HG03066 (cell line): ENCODE data around the gene LDHA.

Source experiments
- ATAC-seq: cut with Tn5 transposase; IDR thresholded peaks from one replicate; pipeline ENCODE4 v1.9.1; 2021; ENCODE audit warnings: low read depth; ENCODE audit not compliant: unreplicated experiment

LDHA gene

DNA sequence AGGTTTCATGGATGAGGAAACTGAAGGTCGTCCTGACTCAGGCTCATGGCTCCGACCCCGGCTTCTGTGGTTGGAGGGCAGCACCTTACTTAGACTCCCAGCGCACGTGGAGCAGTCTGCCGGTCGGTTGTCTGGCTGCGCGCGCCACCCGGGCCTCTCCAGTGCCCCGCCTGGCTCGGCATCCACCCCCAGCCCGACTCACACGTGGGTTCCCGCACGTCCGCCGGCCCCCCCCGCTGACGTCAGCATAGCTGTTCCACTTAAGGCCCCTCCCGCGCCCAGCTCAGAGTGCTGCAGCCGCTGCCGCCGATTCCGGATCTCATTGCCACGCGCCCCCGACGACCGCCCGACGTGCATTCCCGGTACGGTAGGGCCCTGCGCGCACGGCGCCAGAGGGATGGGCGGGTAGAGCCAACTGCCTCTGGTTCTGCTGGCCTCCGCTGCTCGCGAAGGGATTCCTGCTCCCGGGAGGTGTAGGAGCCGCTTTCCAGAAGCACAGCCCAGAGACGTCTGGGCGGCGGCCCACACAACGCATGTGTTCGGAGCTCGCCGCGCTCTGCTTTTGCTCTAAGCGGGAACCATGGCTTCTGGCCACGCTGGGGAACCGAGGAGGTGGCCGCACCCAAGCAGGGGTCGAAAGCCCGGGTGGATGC, at the start of gene LDHA:
Gene LDHA, plus strand, starts transcription at position 289 of the 653 bp plus-strand sequence. CDS start 2,280 bp downstream, outside the sequence.
- peak; percentile 70 for ATAC-seq

DNA sequence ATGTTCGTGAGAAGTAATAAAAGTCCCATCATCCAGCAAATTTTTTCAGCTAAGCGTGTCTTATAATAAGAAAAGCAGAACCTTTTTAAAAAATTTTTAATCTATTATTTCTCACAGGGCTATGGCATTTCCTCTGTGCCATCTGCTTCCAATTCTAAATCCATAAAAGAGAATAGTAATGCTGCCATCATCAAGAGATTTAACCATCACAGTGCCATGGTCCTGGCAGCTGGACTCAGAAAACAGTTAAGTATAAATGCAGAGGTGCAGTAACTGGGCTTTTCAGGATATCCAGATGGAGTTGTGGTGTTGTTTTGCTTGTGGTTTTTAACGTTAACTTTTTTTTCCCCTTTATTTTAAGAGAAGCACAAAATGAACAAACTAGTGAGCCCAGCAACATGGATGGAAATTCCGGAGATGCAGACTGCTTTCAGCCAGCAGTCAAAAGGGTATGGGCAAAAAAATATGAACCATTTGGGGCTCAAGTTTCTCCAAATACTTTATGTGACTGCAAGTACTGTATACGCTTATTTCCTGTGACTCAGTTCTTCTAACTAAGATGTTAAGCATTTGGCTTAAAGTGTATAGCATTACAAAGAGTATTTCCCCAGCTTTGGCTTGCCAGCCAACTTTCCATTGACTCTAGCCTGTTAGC, 46.8 kb upstream of the LDHA start:
- no peak for ATAC-seq

DNA sequence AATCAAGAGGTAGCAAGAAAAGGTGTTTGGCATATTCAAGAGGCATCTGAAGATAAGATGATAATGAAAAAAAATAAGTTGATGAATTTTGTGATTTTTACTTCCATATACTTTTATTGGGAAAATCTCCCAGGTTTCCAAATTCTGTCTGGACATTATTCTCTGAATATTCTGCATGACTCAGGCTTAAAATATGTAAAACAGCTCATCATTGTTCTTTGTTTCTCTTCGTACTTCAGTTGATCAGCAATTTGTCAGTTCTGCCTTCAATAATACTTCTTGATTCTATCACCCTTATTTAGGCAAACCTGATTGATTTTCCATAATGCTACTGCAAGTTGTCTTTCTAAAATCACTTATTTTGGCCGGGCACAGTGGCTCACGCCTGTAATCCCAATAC, 41.8 kb upstream of the LDHA start:
- no peak for ATAC-seq

DNA sequence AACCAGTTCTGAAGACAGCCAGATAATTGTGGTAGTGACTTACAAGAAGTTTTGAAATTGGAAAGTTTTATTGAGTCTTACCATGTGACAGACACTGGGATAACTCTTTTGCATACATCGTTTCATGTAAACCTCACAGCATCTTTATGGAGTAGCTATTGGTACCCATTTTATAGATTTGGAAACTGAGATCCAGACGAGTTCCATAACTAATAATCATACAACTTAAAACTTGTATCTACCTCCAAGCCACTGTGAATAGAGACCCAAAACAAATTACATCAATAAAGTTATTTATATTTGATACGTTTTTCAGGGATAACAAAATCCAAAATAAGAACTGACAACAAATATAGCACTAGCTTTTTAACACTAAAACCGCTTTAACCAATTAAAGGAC, 35.7 kb upstream of the LDHA start:
- ATAC-seq, result no peak

DNA sequence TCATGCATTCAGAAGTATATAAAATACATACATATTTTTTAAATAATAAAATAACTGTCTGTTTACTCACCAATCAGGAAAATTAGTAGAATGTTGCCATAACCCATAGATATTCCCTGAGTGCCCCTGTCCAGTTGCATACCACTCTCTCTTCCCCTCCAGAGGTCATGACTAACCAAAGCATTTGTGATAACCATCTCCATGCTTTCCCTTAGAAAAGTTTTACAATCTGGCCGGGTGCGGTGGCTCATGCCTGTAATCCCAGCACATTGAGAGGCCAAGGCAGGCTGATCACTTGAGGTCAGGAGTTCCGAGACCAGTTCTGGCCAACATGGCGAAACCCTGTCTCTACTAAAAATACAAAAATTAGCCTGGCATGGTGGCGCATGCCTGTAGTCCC, 33.2 kb upstream of the LDHA start:
- no peak for ATAC-seq

DNA sequence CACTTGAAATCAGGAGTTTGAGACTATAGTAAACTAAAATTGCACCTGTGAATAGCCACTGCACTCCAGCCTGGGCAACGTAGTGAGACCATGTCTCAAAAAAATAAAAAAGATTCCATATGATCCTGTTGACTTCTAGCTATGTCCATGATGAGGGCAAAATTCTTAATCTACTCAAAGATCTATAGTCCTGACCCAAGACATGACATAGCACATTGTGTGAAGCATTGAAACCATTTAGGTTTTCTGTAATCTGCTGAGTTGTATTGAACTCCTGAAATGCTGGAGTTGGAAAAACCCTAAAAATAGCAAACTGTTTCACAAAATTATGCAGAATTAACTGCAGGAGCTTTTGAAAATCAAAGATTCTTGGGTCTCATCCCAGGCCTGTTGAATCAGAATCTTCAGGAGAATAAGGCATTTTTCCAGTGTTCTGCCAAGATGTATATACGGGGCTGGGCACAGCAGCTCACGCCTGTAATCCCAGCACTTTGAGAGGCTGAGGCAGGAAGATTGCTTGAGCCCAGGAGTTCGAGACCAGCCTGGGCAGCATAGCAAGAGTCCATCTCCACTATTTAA, 29.8 kb upstream of the LDHA start:
- no peak for ATAC-seq

DNA sequence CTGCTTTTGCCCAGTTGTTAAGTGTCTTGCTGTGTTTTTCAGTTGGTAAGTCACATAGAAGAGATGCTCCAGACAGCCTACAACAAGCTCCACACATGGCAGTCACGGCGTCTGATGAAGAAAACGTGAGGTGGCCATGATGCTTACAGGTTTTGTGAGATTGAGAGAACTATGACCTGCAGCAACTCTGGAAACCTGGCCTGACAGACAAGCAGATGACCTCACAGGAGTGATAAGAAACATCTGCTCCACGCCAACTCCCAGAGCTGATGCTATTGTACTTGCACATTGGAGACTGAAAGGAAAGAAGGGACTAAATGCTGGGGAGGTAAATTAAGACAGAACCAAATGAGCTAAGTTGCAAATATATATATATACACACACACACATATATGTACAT, 28.6 kb upstream of the LDHA start:
- no peak for ATAC-seq

DNA sequence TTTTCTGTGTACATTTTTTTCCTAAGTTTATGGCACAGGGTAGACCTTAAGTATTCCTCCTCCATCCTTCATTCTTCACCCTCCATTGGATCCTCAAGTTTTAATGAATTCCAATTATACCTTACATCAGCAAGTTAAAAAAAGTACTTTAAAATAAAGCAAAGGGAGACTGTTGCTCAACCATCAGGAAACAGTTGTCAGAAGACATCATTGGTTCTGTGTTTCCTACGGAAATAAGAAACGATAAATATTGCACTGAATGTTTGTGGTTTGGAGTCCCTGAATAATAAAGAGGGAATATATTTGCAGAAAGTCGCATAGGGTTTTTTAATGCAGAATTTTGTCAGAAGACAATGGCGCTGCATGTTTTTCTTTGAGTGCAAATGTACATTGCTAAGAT, 28.1 kb upstream of the LDHA start:
- ATAC-seq, result no peak

DNA sequence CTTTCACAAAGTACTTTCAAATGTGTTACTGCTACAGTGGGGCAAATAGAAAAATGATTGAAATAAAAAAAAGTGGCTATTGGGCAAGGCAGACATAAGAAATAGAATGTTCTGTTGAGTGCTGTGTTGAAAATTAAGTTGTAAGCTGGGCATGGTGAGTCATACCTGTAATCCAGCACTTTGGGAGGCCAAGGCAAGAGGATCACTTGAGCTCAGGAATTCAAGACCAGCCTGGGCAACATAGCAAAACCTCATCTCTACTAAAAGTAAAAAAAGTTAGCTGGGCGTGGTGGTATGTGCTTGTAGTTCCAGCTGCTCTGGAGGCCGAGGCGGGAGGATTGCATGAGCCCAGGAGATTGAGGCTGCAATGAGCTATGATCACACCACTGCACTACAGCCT, 26.9 kb upstream of the LDHA start:
- no peak for ATAC-seq

DNA sequence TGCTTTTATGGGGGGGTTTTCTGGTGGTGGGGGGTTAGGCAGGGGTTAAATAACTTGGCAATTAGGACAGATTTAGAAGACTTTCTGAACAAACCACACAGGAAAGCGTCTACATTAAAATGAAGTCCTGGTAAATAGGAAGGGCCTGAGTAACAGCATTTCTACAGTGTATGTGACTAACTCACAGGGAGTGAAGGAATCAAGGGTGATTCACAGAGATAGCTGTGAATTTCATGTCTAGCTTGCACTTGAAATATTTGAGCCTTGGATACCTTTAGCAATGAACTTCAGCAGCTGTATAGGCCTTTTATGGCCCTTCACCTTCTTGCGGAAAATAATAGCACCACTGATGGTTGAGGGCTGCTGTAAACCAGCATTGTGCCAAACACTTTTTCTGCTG, 26.1 kb upstream of the LDHA start:
- ATAC-seq, result no peak

DNA sequence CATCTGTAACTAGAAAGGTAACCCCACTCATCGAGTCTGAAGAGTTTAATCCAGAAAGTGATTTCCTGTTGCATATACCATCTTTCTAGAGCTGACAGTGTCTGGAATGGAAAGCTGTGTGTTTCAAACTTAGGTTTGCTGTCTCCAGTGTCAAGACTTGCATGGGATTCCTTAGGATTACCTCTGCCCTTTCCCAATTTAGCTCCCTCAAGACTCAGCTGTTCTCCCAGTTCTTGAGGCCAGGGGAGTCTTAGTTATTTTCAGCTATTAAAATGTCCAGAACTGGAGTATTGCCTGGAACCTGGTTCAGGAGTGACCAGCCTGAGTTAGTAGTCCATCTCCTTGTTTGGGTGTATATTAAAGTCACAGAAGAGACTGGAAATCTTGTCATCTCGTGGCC, 25.0 kb upstream of the LDHA start:
- ATAC-seq, result no peak

DNA sequence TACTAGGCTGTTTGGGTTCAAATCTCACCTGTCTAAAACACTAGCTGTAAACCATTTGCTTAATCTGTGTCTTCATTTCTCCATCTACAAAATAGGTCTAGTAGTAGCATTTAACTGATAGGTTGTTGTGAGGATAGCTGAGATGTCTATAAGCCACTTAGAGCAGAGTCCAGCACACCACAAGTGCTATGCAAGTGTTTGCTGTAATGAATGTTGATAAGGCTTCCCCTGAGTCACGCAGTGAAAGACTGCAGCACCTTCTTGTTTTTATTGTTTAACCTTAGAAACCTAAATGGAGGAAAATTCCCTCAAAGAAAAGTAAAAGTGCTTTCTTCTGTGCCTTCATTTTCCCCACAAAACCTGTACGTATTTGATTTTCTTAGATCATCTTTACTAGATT, 23.1 kb upstream of the LDHA start:
- ATAC-seq, result no peak

DNA sequence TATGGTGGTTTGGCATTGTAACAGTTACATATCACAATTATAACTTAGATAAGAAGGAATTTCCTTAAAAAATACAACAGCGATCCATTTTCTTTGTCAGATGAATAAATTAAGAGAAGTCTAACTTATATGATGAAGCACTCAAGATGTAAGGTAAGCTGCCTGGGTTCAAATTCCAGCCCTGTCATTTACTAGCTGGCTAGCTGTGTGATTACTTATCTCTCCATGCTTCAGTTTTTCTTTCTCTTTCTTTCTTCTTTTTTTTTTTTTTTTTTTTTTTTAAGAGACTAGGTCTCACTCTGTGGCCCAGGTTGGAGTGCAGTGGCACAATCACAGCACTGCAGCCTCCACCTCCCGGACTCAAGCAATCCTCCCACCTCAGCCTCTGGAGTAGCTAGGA, 22.2 kb upstream of the LDHA start:
- ATAC-seq, result no peak

DNA sequence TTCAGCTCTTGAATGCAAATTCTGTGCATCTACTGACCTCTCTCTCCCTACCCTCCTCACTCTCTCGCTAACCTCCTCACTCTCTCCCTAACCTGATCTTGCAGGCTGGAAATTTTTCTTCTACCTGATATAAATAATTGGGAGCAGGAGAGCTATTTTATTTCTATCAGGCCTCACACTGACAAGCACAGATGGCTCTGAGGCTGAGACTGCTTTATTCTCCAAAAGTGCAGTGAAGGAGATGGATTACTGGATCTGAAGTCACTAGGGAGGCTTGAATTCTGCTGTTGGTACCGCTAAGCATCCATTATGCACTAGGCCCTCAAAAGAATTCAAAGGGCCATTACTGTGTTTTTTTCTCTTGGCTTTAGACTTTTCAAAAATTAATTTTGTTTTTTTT, 19.4 kb upstream of the LDHA start:
- ATAC-seq, result no peak

DNA sequence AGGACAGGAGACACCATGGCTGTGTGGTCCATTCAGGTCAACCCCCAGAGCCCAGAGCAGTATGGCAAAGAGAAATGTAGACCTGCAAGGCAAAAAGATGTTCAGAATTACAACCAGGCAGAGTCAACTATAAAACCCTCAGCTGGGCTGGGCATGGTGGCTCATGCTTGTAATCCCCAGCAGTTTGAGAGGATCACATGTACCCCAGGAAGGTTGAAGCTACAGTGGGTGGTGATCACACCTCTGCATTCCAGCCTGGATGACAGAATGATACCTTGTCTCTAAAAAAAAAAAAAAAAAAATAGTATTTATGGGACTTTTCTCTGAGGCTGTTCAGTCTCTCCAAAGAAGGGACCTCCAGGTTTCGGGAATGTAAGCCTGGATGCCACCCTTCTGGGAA, 18.4 kb upstream of the LDHA start:
- no peak for ATAC-seq

DNA sequence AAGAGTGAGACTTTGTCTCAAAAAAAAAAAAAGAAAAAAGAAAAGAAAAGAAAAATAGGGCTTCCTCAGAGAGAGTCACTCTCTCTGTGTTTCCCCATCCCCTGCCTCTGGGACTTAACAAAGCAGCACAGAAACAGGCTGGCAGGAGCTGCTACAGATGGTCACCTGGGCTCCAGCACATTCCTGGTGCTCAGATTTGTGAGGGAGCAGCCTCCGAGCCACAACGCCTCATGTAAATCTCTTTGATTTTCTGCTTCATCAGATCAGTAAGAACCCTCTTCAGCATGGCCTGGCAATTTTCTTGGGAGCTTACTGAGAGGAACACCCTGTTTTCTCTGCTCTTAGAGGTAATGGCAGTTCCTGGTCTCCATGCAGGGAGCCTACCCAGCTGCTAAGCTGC, 15.2 kb upstream of the LDHA start:
- no peak for ATAC-seq

DNA sequence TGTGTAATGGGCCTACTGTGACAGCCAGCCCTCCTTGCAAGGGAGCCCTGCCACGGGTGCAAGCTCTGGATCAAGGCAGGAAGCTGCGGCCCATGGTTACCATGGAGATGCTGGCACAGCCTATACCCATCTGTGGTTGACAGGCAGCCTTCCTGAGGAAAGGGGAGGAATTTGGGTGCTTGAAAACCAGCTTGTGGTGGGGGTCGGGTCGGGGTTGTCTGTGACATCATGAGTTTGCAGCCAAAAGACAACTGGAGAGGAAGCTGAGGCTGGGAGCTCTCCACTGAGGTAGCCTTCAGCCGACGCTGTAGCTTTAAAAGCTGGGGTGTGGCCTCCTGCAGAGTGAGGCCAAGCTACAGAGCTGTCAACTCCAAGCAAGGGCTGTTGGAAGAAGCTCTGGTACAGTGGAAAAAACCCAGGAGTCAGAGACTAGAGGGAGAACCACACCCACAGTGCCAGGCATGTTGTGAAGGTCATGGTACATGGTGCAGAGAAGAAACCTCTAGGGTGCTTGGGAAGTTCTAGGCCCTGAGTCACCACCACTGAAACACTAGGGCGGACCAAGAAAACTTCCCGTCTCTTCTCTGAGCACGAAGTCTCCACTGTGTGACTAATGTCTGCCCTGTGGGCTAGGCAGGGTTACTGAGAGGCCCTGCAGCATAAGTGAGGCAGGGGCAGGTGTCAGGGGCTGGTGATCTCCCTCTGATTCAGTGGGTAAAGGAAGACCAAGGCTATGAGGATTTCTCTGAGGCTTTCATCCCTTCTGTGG, 10.8 kb upstream of the LDHA start:
- peak; percentile 76 for ATAC-seq

DNA sequence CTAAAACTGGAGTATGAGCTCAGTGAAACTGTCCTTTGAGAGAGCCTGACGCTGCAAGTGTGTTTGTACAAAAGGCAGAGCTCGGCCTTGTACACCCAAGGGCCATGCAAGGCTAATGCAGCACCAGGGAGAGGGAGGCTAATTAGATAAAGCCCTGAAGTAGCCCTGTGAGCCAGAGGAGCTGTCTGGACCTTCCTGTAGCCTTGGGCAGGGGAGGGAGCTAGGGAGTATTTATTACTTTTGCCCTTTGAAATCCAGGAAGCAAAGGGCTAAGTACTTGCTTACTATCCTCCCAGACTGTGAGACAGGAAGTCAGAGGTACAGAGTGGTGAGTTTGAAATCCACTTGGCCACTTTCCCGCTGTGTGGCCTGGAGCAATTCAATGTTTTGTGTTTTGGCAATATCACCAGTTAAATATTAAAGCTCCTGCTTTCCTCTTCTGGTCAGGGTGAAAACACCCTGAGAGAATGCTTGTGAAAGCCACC, 10.2 kb upstream of the LDHA start:
- peak; percentile 37 for ATAC-seq

DNA sequence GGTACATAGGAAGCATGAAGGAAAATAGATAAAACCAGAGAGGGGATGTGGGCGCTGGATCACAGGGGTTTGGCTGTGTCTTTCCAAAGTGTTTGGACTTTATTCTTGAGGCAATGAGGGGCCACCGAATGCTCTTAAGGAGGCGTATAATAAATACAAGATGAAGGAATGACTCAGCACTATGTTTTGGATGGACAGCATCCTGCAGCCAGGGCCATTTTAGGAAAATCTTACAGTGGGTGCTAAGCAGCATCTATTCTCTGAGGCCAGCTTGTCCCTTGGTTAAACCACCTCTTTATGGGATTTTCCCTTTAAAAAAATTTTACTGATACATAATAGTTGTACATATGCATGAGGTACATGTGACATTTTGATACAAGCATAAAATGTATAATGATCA, 4.3 kb upstream of the LDHA start:
- ATAC-seq, result no peak

DNA sequence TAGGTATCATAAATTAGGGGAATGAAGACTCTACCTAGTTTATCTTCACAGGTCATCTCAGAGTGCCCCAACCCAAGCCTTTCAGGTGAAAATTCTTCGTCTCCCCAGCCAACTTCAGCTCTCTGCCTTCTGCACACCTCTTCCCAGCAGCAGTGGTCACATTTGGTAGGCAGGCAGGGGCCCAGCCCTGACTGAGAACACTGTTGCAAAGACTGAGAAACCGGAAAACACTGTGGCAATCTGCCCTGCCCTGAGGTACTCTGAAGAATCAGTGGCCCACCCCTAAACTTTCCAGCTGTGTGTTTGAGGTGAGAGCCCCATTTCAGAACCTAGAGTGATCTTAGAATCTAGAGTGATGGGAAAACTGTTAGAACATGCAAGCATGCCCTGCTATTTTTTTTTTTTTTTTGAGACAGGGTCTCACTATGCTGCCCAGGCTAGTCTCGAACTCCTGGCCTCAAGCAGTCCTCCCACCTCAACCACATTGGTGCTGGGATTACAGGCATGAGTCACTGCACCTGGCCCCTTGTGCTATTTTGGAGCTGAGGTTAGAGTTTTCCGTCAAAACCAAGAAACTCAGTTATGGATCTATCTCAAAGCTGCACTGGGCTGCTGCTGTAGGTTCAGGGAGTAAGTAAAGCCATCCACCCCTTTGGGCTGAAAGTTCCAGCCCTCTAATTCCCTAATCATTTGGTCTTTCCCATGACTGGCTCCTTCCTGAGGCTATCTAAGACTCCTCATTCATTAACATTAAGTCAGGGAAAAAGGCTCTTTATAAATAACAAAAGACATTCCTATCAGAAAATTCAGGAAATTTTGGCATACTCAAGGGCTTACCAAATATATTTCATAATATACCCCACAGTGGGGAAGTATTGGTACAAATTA, 1.7 kb upstream of the LDHA start:
- ATAC-seq, result no peak
